ENCODE measurements around the gene KCNIP3. TPM values are rescaled to one million over a fixed set of nuclear protein-coding genes. Genes with fewer than 3 reads are reported as not detected.

Gene KCNIP3
- total RNA-seq, 1 donor from 2014 or later: 0.68 TPM

- no peak overlapping the region for H3K9ac ChIP-seq (ENCODE audit: low read length)
- peaks cover 65% of the 10 kb centered on the region for H3K27me3 Mint-ChIP-seq (ENCODE audit: low read depth, unreplicated experiment)
- H3K4me3 ChIP-seq (ENCODE audit: insufficient read depth, low read depth, low read length): no peak overlapping the region
- no peaks in the 10 kb centered on the region for H3K36me3 ChIP-seq (ENCODE audit: insufficient read depth, low read length)
- no peak overlapping the region for H2AFZ ChIP-seq (ENCODE audit: low read depth, low read length)
- TF ChIP-seq EZH2 (IDR thresholded peaks at IDR 0.05; ENCODE audit: insufficient read depth, low read length): no peak
- TF ChIP-seq, protein P1, sequence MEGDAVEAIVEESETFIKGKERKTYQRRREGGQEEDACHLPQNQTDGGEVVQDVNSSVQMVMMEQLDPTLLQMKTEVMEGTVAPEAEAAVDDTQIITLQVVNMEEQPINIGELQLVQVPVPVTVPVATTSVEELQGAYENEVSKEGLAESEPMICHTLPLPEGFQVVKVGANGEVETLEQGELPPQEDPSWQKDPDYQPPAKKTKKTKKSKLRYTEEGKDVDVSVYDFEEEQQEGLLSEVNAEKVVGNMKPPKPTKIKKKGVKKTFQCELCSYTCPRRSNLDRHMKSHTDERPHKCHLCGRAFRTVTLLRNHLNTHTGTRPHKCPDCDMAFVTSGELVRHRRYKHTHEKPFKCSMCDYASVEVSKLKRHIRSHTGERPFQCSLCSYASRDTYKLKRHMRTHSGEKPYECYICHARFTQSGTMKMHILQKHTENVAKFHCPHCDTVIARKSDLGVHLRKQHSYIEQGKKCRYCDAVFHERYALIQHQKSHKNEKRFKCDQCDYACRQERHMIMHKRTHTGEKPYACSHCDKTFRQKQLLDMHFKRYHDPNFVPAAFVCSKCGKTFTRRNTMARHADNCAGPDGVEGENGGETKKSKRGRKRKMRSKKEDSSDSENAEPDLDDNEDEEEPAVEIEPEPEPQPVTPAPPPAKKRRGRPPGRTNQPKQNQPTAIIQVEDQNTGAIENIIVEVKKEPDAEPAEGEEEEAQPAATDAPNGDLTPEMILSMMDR (IDR thresholded peaks at IDR 0.05; ENCODE audit: insufficient read depth, low read depth, low read length): no peak
- H3K27ac ChIP-seq (ENCODE audit: low read depth, low read length): no peak overlapping the region
- peaks cover 3% of the 10 kb centered on the region for H3K9me3 ChIP-seq (ENCODE audit: insufficient read depth, low read depth, low read length)
- no peaks in the 10 kb centered on the region for H3K27me3 ChIP-seq (ENCODE audit: insufficient read depth, low read length)
- no peaks in the 10 kb centered on the region for H3K36me3 Mint-ChIP-seq (ENCODE audit: low read depth, unreplicated experiment)
- H4K20me1 ChIP-seq (ENCODE audit: insufficient read depth, low read length): no peaks in the 10 kb centered on the region
- DNase-seq (ENCODE audit: low read depth) (no peak), FAIRE-seq (no peak)
- H3K4me3 Mint-ChIP-seq (ENCODE audit: unreplicated experiment): no peak overlapping the region
- H3K9me3 Mint-ChIP-seq (ENCODE audit: unreplicated experiment): peaks cover 12% of the 10 kb centered on the region
- no peaks in the 10 kb centered on the region for H3K4me1 Mint-ChIP-seq (ENCODE audit: low read depth, unreplicated experiment)
- no peak overlapping the region for H3K27ac Mint-ChIP-seq (ENCODE audit: unreplicated experiment)
- H3K4me2 ChIP-seq (ENCODE audit: low read length): no peak overlapping the region
- H3K79me2 ChIP-seq (ENCODE audit: insufficient read depth, low read length): no peaks in the 10 kb centered on the region
- H3K4me1 ChIP-seq (ENCODE audit: insufficient read depth, low read length): no peaks in the 10 kb centered on the region
These were observed 55.3 kb downstream of the KCNIP3 start for GRCh38 chr2:95352310-95353054.

- no peak for FAIRE-seq
- Histone ChIP-seq H3K27ac (ENCODE audit: low read depth, low read length) (no peak overlapping the region), H3K4me3 (ENCODE audit: insufficient read depth, low read depth, low read length) (no peak overlapping the region), H3K36me3 (ENCODE audit: insufficient read depth, low read length) (no peaks in the 10 kb centered on the region), H3K27me3 (ENCODE audit: insufficient read depth, low read length) (no peaks in the 10 kb centered on the region), H2AFZ (ENCODE audit: low read depth, low read length) (no peak overlapping the region), H3K79me2 (ENCODE audit: insufficient read depth, low read length) (no peaks in the 10 kb centered on the region), H3K4me1 (ENCODE audit: insufficient read depth, low read length) (no peaks in the 10 kb centered on the region), H3K9ac (ENCODE audit: low read length) (no peak overlapping the region), H3K4me2 (ENCODE audit: low read length) (no peak overlapping the region), H3K9me3 (ENCODE audit: insufficient read depth, low read depth, low read length) (peaks cover 3% of the 10 kb centered on the region), H4K20me1 (ENCODE audit: insufficient read depth, low read length) (no peaks in the 10 kb centered on the region)
- H3K4me3 Mint-ChIP-seq (ENCODE audit: unreplicated experiment): no peak overlapping the region
- peaks cover 59% of the 10 kb centered on the region for H3K27me3 Mint-ChIP-seq (ENCODE audit: low read depth, unreplicated experiment)
- H3K27ac Mint-ChIP-seq (ENCODE audit: unreplicated experiment): no peak overlapping the region
- H3K9me3 Mint-ChIP-seq (ENCODE audit: unreplicated experiment): peaks cover 16% of the 10 kb centered on the region
- H3K36me3 Mint-ChIP-seq (ENCODE audit: low read depth, unreplicated experiment): peaks cover 2% of the 10 kb centered on the region
- no peaks in the 10 kb centered on the region for H3K4me1 Mint-ChIP-seq (ENCODE audit: low read depth, unreplicated experiment)
- TF ChIP-seq EZH2 (IDR thresholded peaks at IDR 0.05; ENCODE audit: insufficient read depth, low read length): no peak
- TF ChIP-seq, protein P1 (IDR thresholded peaks at IDR 0.05; ENCODE audit: insufficient read depth, low read depth, low read length): no peak
- DNase-seq (ENCODE audit: low read depth): no peak
These were observed 56.0 kb downstream of the KCNIP3 start for GRCh38 chr2:95353055-95353575.

Measured in astrocyte (in vitro differentiated cells and primary cell).